22Rv1 (cell line): ENCODE data around the gene HRC.

Experiments
- CTCF ChIP-seq: fragments of 450-650 bp; IDR thresholded peaks from 2 replicates; pipeline ENCODE4 v1.5.1; 2017; ENCODE audit warnings: mild to moderate bottlenecking
- ZFX ChIP-seq: fragments of 450-650 bp; IDR thresholded peaks from 2 replicates; pipeline ENCODE4 v1.6.1; 2017; ENCODE audit warnings: antibody characterized with exemption, borderline replicate concordance

- TF ChIP-seq CTCF (no peak), ZFX (no peak)
Measured at GRCh38 chr19:49109051-49109450, 46.1 kb downstream of the HRC start.
